ENCODE data around the gene KCNQ4.
A peak's percentile ranks its signal among the peaks of the same experiment; 100 is the strongest.

Gene KCNQ4

DNA sequence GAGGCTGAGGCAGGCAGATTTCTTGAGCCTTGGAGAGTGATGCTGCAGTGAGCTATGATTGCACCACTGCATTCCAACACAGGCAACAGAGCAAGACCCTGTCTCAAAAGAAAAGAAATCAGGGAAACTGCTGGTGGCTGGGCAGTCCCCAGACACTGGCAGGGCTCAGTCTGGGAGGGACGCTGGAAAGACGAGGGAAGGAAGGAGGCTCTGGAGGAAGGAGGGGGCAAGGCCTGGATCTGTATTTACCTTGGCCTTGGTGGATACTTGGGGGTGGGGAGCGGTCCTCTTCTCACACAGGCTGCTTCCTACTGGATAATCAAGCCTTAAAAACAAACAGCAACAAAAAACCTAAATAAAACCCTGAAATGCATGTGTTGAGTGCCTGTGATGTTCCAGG, 24.4 kb downstream of the KCNQ4 start:
- no peak for DNase-seq (ENCODE audit: low read depth, low spot score)
- no peak overlapping the region for H3K4me3 ChIP-seq (ENCODE audit: low read length)

DNA sequence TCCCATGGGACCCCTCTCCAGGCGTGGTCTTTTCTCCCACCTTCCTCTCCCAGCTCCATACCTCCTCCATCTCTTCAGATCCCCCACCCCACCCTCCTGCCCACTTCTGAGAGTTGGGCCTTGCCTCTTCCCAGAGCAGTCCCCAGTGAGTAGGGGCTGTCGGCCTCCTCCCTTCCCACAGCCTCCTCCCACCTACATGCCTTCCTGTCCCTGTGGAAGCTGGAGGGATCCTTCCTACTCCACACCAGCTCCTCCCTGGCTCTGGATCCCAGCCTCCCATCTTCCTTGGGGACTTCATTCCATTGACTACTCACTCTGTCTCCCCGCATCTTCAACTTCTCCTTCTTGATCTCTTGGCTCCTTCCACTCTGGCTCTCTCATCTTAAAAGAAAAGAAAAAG, 24.9 kb downstream of the KCNQ4 start:
- DNase-seq (ENCODE audit: low read depth, low spot score) = no peak
- no peak overlapping the region for H3K4me3 ChIP-seq (ENCODE audit: low read length)

DNA sequence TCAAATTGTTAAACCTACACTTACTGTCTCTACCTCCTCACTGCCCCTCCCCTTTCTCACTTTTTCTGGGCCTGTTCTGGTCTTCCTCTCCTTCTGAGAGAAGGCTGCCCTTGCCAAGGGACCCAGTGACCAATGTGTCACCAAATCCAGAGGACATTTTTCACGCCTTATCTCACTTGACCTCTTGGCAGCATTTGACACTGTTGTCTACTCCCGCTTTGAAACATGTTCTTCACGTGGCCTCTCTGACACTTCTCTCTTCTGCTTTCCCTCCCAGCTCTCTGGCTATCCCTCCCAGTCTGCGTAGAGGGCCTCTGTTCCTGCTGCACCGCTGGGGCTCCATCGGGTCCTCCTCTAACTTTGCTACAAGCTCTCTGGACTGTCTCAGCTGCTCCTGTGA, 25.3 kb downstream of the KCNQ4 start:
- no peak for DNase-seq (ENCODE audit: low read depth, low spot score)
- H3K4me3 ChIP-seq (ENCODE audit: low read length) = no peak overlapping the region

DNA sequence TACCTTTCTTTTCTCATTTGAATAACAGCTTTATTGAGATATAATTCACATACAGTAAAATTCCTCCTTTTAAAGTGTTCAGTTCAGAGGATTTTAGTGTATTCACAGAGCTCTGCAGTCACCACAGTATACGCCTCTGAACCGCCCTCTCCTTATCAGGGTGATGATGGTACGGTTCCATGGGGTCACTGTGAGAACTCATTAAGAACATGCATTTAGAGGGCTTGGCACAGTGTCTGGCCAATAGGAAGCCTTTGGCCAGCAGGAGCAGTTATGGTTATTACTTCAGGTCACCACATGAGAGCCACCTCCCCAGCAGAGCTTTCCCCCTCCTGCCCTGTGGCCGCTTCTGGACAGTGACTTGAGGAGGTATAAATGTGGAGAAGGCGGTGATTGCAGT, 27.3 kb downstream of the KCNQ4 start:
- no peak overlapping the region for H3K4me3 ChIP-seq (ENCODE audit: low read length)
- no peak for DNase-seq (ENCODE audit: low read depth, low spot score)

DNA sequence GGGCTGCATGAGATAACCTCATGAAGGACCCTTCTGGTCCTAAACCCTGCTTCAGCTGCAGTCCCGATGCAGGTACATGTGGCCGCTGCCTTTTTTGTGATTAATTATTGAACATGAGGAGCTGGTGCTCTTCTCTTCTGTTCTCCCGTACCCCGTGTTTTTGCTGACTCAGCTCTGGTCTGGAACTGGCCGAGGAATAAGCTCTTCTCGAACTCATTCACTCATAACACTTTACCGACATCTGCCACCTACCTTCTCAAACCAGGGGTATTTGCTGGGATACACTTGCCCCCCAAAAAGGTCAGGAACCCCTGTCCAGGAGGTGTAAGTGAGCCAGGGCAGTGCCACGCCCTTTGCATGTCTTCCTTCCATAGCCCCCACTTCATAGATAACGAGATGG, 31.8 kb downstream of the KCNQ4 start:
- no peak overlapping the region for H3K4me3 ChIP-seq (ENCODE audit: low read length)
- DNase-seq (ENCODE audit: low read depth, low spot score) = no peak

DNA sequence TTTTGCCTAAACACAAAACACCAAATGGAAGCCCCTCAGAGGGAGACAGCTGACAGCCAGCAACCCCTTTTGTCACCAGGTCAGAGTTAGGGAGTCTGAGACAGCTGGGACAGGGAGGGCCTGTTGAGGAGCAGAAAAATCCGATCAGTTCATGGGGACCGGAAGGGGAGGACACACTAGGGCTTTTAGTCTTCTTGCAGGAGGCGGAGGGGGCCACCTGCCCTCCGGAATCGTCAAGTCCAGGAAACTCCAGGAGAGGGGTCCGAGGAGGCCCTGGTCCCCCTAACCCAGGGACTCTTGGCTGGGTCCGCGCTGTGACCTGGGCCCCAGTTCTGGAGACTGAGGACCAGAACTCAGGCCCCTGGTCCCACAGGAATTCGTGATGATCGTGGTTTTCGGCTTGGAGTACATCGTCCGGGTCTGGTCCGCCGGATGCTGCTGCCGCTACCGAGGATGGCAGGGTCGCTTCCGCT, 34.2 kb downstream of the KCNQ4 start:
- DNase-seq (ENCODE audit: low read depth, low spot score) = no peak
- no peak overlapping the region for H3K4me3 ChIP-seq (ENCODE audit: low read length)

DNA sequence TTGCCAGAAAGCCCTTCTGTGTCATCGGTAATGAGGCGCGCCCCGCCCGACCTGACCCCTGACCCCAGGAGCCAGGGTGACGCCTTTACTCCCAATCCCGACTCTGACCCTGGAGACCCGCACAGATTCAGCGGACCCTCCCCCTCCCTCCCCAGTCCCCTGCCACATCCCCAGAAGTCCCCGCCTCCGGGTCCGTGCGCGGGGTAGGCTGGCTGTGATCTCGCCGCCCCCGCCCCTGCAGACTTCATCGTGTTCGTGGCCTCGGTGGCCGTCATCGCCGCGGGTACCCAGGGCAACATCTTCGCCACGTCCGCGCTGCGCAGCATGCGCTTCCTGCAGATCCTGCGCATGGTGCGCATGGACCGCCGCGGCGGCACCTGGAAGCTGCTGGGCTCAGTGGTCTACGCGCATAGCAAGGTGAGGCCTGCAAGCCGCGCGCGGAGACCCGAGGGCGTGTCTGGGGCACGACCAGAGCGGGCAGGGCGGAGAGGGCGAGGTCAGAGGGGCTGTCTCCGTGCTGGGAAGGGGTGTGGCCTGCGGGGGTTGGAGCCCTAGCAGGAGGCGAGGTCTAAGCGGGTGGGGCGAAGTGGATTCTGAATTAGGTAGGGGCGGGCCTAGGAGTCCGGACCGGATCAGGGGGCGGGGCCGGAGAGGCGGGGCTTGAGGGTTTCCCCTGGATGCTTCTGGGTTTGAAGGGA, 34.8 kb downstream of the KCNQ4 start:
- DNase-seq (ENCODE audit: low read depth, low spot score) = peak; percentile 28
- H3K4me3 ChIP-seq (ENCODE audit: low read length) = no peak overlapping the region

DNA sequence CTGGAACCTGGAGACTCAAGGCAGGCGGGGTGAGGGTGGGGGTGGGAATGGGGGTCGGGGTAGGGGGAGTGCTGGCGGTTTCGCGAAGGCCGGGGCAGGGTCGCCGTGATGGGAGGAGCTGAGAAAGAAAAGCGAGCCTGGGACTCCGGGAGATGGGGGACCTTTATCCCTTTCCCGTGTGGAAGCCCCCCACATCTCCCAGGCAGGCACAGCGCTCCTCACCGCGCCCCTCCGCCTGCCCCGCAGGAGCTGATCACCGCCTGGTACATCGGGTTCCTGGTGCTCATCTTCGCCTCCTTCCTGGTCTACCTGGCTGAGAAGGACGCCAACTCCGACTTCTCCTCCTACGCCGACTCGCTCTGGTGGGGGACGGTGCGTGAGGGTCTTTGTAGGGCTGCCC, 35.5 kb downstream of the KCNQ4 start:
- no peak overlapping the region for H3K4me3 ChIP-seq (ENCODE audit: low read length)
- no peak for DNase-seq (ENCODE audit: low read depth, low spot score)

DNA sequence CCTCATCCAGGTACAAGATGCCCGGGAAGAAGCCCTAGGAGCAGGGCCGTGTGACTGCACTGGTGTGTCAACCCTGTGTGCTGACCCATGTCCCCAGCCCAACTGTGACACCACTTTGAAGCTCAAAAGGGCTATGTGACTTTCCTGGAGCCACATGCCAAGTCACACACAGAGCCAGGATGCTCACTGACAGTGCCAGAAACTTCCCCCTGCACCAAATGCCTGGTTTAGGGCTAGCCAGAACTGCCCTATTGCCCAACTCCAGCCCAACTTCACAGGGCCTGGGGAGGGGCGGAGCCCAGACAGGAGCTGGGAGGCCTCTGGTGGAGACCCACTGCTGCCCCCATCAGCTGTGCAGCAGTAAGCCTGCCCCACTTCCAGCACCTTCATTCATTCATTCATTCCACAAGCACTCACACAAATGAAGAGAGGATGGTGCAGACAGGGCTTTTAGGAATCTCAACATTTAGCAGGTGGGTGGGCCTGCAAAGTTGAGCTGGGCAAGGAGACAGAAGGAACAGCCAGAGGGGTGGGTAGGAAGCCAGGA, 36.7 kb downstream of the KCNQ4 start:
- H3K4me3 ChIP-seq (ENCODE audit: low read length) = no peak overlapping the region
- no peak for DNase-seq (ENCODE audit: low read depth, low spot score)

DNA sequence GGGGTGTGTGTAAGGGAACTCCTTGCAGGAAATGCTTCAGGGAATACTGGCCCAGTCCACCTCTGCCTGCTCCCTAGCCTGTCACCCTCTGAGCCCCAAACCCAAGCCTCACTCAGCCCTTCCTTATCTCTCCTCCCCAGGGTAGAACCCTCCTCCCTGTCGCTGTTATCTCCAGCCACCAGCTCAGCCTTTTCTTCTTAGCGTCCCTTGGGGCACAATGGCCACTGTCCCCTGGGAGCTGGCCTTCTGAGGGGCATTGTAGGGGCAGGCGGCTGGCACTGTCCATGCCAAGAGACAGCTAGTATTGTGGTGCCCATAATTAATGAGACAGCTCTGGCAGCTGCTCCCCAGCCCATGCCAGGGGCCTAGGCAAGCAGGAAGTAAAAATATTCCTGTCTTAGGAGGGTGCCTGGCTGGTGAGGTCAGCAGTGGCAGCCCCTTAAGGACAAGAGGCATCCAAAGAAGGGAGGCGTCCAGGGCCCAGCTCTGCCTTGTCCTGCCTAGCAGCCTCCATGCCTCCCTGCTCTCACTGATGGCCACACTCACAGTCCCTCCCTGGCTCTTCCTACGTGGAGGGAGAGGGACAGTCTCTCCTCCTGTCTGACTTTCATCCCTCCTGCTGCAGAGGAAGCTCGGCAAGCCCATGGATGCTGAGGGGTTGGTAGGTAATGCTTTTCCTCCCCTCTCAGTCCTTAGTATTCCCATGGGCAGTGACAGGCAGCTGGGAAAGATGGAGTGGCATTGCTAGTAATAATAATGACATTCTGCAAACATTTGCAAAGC, 37.5 kb downstream of the KCNQ4 start:
- no peak for DNase-seq (ENCODE audit: low read depth, low spot score)
- no peak overlapping the region for H3K4me3 ChIP-seq (ENCODE audit: low read length)

DNA sequence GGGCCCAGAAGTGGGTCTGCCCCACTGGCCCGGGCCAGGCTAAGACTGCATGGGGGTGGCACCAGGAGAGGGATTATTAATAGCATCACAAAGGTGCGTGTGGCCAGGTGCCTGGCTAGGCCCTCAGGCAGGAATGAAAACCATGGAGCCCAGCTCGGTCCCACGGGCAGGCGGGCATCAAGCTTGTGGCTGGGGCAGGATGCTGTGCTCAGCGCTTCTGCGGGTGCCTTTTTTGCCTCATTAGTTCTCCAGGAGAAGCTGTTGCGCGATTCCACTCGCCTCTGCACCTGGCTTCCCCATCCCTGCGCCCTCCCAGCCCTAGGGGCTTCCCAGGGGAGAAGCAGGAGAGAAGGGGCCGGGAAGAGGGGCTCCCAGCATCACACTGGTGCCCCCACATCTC, 39.3 kb downstream of the KCNQ4 start:
- H3K4me3 ChIP-seq (ENCODE audit: low read length) = no peak overlapping the region
- DNase-seq (ENCODE audit: low read depth, low spot score) = no peak

DNA sequence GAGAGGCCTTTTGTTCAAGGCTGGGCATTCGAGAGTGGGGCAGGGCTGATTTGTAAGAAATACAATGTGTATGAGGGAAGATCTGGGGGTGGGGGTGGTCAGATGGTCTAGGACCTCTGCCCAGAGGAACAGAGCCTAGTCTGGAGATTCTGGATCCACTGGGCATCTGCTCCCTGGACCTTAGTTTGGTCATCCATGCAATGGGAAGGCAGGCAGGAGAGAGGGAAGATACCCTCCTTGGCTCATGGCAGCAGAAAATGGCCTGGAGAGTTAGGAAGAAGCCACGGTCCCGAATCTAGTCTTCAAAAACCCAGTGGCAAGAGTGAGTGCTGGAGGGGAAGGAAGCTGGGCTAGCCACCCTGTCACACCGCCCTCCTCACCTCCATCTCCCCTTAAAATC, 39.8 kb downstream of the KCNQ4 start:
- no peak overlapping the region for H3K4me3 ChIP-seq (ENCODE audit: low read length)

DNA sequence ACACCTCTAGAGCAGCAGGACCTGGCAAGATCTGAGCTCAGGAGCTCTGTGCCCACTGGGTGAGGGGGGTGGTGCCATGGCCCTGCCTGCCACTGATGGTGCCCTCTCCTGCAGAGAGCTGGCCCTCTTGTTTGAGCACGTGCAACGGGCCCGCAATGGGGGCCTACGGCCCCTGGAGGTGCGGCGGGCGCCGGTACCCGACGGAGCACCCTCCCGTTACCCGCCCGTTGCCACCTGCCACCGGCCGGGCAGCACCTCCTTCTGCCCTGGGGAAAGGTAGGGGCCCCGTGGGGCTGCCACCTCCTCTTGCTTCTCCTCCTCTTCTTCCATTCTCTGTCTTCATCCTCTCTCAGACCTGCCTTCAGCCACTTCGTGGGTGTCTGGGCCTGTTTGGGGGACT, 40.4 kb downstream of the KCNQ4 start:
- DNase-seq (ENCODE audit: low read depth, low spot score) = no peak
- no peak overlapping the region for H3K4me3 ChIP-seq (ENCODE audit: low read length)

More for the DNA sequence above, 39.8 kb downstream of the KCNQ4 start:
- DNase-seq (ENCODE audit: low read depth, low spot score) = no peak

DNA sequence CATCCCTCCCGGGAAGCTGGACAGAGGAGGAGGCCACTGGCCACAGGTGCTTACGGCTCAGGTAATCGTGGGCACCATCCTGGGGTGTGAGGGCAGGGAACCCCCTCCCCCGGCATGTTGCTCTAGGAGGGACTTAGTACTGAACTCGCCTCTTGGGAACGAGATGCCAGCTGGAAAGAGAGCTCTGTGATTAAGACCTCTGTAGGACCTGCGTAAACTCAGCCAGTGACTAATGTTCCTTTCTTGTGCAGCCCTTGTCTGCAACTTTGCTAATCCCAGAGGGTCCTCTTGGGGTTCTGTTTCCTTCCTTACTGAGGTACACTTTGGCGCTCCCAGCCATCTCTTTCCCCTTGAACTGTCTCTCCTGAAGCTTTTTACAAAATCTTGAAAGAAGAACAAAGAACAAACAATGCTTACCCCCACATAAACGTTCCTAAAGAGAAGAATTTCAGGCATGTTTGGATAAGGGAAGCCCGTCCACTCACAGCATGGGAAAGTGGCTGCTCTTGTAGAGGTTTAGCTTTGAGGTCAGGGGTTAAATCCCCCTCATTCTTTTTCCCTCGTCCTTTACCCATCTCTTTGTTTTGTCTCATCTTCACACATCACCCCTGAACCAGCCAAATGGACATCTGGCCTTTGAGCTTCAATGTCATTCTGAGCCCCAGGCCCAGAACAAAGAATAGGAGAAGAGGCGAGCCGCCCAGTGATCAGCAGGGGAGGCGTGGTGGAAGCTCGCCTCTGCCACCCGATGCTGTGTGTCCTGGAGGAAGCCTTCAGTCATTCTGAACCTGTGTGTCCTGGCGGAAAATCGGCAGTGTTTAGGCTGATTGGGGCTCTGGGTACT, 41.2 kb downstream of the KCNQ4 start:
- DNase-seq (ENCODE audit: low read depth, low spot score) = no peak
- H3K4me3 ChIP-seq (ENCODE audit: low read length) = no peak overlapping the region

DNA sequence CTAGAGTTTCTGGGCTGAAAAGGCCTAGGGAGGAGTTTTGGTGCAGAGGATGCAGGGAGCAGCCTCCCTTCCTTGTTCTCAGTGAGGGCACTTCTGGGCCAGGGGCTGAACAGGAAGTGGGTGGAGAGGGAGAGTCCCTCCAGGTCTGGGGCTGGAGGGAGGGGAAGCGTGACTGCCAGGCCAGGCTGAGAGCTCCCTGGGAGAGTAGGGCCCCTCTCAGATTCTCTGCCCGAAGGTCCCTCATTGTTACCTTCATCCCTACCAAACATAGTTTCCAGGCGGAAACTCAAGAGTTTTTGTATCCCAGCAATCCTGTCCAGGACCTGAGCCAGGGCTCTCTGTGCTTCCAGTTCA, 41.8 kb downstream of the KCNQ4 start:
- no peak for DNase-seq (ENCODE audit: low read depth, low spot score)
- H3K4me3 ChIP-seq (ENCODE audit: low read length) = no peak overlapping the region

DNA sequence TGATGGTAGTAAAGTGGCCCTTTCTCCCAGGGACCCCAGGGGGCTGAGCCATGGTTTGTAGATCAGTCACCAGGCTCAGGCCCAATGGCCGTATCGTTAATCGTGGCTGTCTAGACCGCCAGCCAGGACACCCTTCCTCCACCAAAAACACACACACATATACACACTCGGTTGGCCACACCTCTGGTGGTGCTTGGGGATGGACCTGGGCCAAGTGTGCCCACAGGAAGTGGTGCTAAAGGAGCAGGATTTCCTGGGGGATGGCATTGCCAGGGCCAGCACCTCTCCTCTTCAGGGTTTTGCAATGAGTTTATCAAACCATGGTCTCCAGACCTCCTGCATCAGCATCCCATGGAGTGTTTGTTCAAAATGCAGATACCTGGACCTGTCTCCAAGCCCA, 42.4 kb downstream of the KCNQ4 start:
- no peak for DNase-seq (ENCODE audit: low read depth, low spot score)
- no peak overlapping the region for H3K4me3 ChIP-seq (ENCODE audit: low read length)

DNA sequence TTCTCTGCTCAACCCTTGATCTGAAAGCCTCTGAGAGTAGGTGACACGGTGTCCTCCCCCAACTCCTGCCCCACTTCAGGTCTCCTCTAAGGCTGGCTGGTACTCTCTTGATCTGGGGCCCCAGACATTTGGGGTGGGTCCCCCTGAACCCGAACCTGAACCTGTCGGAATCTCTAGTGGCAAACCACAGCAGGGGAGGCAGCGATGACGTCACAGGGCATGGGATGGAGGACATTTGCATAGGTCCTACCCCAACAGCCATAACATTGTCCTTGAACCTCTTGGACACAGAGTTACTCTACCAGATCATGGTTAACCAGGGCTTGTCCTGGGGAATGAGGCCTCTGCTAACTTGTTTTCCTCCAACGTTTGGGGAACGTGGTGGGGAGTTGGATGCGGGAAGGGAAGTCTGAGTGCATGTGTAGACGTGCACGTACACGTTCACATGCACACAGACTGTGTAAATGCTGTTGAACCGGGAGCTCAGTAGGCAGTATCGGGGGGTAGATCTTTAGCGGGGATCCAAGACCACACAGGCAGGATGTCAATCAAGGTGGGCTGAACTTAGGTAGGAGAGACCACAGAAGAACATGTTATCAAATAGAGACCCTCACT, 46.2 kb downstream of the KCNQ4 start:
- no peak for DNase-seq (ENCODE audit: low read depth, low spot score)
- no peak overlapping the region for H3K4me3 ChIP-seq (ENCODE audit: low read length)

DNA sequence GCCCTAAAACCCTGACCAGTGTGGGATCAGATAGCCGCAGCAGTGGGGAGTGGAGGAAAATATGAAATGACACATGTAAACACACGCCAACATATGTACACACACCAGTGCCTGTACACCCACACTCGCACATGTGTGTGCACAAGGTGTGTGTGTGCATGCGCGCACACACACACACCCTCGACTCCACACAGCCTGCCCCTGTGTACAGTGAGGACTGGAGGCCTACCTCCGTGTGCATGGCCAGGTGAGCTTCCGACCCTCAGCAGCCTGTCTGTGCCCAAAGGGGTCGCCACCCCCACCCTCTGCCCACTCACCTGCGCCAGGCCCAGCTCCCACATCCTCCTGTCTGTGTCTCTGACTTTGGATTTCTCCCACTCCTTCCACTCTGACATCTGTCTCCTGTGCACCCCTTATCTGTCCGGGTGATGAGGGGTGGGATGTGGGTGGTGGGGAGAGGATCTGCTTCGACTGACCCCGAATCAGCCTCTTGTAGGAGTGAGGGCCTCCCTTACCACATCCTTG, 46.9 kb downstream of the KCNQ4 start:
- H3K4me3 ChIP-seq (ENCODE audit: low read length) = no peak overlapping the region
- DNase-seq (ENCODE audit: low read depth, low spot score) = no peak

Data from Jurkat, Clone E6-1 (cell line).